ENCODE measurements around the gene RIN3.
A peak's percentile ranks its signal among the peaks of the same experiment; 100 is the strongest.
"Not testable (repeated sequence)": the region's sequence is repeated elsewhere in the genome, so short reads cannot be mapped to it uniquely, and the experiment has no call there.

Gene RIN3

GRCh38 chr14:92531106-92531873 lies 17.7 kb downstream of the RIN3 start:
- peak; percentile 48 for DNase-seq

GRCh38 chr14:92532490-92533163 lies 19.0 kb downstream of the RIN3 start:
- DNase-seq = no peak

- DNase-seq = no peak
These were observed 21.5 kb downstream of the RIN3 start for GRCh38 chr14:92534932-92535643.

- not testable (repeated sequence) for DNase-seq
These were observed 22.6 kb downstream of the RIN3 start for GRCh38 chr14:92536231-92536630.

GRCh38 chr14:92538412-92538985 lies 24.9 kb downstream of the RIN3 start:
- no peak for DNase-seq

- DNase-seq = no peak
These were observed 25.8 kb downstream of the RIN3 start for GRCh38 chr14:92539419-92539818.

GRCh38 chr14:92539875-92540274 lies 26.3 kb downstream of the RIN3 start:
- DNase-seq = no peak

GRCh38 chr14:92540472-92541048 lies 27.0 kb downstream of the RIN3 start:
- DNase-seq = no peak

GRCh38 chr14:92542766-92543554 lies 29.4 kb downstream of the RIN3 start:
- DNase-seq = no peak

- DNase-seq = no peak
These were observed 30.6 kb downstream of the RIN3 start for GRCh38 chr14:92544051-92544720.

GRCh38 chr14:92546347-92547053 lies 32.9 kb downstream of the RIN3 start:
- no peak for DNase-seq

- DNase-seq = no peak
These were observed 35.7 kb downstream of the RIN3 start for GRCh38 chr14:92549105-92549858.

GRCh38 chr14:92549859-92550230 lies 36.3 kb downstream of the RIN3 start:
- no peak for DNase-seq

- no peak for DNase-seq
These were observed 37.7 kb downstream of the RIN3 start for GRCh38 chr14:92551044-92551841.

- no peak for DNase-seq
These were observed 38.5 kb downstream of the RIN3 start for GRCh38 chr14:92552066-92552465.

- DNase-seq = no peak
These were observed 39.9 kb downstream of the RIN3 start for GRCh38 chr14:92553438-92553837.

- no peak for DNase-seq
These were observed 42.0 kb downstream of the RIN3 start for GRCh38 chr14:92555465-92556111.

- DNase-seq = no peak
These were observed 42.7 kb downstream of the RIN3 start for GRCh38 chr14:92556255-92556741.

All from activated gamma-delta T cell (primary cell).